GM19240 (cell line): ENCODE measurements around the gene CAMK1D.

Experiments
- DNase-seq: peaks from one replicate; pipeline ENCODE4 v3.0.0; 2011; ENCODE audit warnings: low spot score; ENCODE audit not compliant: insufficient read length

The CAMK1D gene

GRCh38 chr10:12749760-12750478, 400.6 kb downstream of the CAMK1D start:
- DNase-seq, result no peak

GRCh38 chr10:12750526-12751201, 401.3 kb downstream of the CAMK1D start:
- DNase-seq, result no peak

- no peak for DNase-seq
Measured at GRCh38 chr10:12755075-12755474, 405.7 kb downstream of the CAMK1D start.

GRCh38 chr10:12757351-12757750, 408.0 kb downstream of the CAMK1D start:
- DNase-seq, result no peak

GRCh38 chr10:12758271-12758670, 408.9 kb downstream of the CAMK1D start:
- no peak for DNase-seq

- DNase-seq, result no peak
Measured at GRCh38 chr10:12766223-12766622, 416.9 kb downstream of the CAMK1D start.

GRCh38 chr10:12768156-12769100, 419.1 kb downstream of the CAMK1D start:
- DNase-seq, result no peak

- DNase-seq, result no peak
Measured at GRCh38 chr10:12769323-12770044, 420.1 kb downstream of the CAMK1D start.

- DNase-seq, result no peak
Measured at GRCh38 chr10:12771981-12772760, 422.8 kb downstream of the CAMK1D start.

GRCh38 chr10:12772797-12773587, 423.6 kb downstream of the CAMK1D start:
- no peak for DNase-seq

GRCh38 chr10:12774204-12774894, 425.0 kb downstream of the CAMK1D start:
- DNase-seq, result no peak

GRCh38 chr10:12777840-12778585, 428.7 kb downstream of the CAMK1D start:
- DNase-seq, result no peak

- no peak for DNase-seq
Measured at GRCh38 chr10:12780634-12781601, 431.6 kb downstream of the CAMK1D start.

GRCh38 chr10:12781976-12782375, 432.6 kb downstream of the CAMK1D start:
- no peak for DNase-seq

- DNase-seq, result peak; percentile 9
Measured at GRCh38 chr10:12782537-12782936, 433.2 kb downstream of the CAMK1D start.

- DNase-seq, result no peak
Measured at GRCh38 chr10:12783293-12783692, 433.9 kb downstream of the CAMK1D start.

- no peak for DNase-seq
Measured at GRCh38 chr10:12784646-12785045, 435.3 kb downstream of the CAMK1D start.
